GM19438 (cell line): Measurements from ENCODE around the gene THTPA.
A peak's percentile ranks its signal among the peaks of the same experiment; 100 is the strongest.

ENCODE experiments used
- ATAC-seq: cut with Tn5 transposase; IDR thresholded peaks from one replicate; pipeline ENCODE4 v1.9.1; 2021; ENCODE audit warnings: low read depth; ENCODE audit not compliant: unreplicated experiment

Gene THTPA

GRCh38 chr14:23555882-23556699 lies at the start of gene THTPA:
THTPA (plus strand) TSS chr14:23556271; CDS start chr14:23556758, 487 bp downstream.
- ATAC-seq, result peak; percentile 74

GRCh38 chr14:23512156-23512555 lies 43.9 kb upstream of the THTPA start:
- no peak for ATAC-seq

GRCh38 chr14:23513005-23513817 lies 42.9 kb upstream of the THTPA start:
- ATAC-seq, result no peak

GRCh38 chr14:23513818-23514643 lies 42.0 kb upstream of the THTPA start:
- ATAC-seq, result no peak

- no peak for ATAC-seq
Observed at GRCh38 chr14:23514644-23514957, 41.5 kb upstream of the THTPA start.

- no peak for ATAC-seq
Observed at GRCh38 chr14:23517650-23518326, 38.3 kb upstream of the THTPA start.

- no peak for ATAC-seq
Observed at GRCh38 chr14:23518709-23519108, 37.4 kb upstream of the THTPA start.

GRCh38 chr14:23520899-23521533 lies 35.1 kb upstream of the THTPA start:
- ATAC-seq, result no peak

GRCh38 chr14:23521785-23522640 lies 34.1 kb upstream of the THTPA start:
- ATAC-seq, result no peak

GRCh38 chr14:23522643-23523198 lies 33.4 kb upstream of the THTPA start:
- ATAC-seq, result no peak

- ATAC-seq, result no peak
Observed at GRCh38 chr14:23523229-23524016, 32.6 kb upstream of the THTPA start.

- ATAC-seq, result no peak
Observed at GRCh38 chr14:23524954-23525353, 31.1 kb upstream of the THTPA start.

- no peak for ATAC-seq
Observed at GRCh38 chr14:23525611-23526010, 30.5 kb upstream of the THTPA start.

- no peak for ATAC-seq
Observed at GRCh38 chr14:23528555-23528954, 27.5 kb upstream of the THTPA start.

GRCh38 chr14:23529016-23529415 lies 27.1 kb upstream of the THTPA start:
- ATAC-seq, result no peak

- no peak for ATAC-seq
Observed at GRCh38 chr14:23530375-23531055, 25.6 kb upstream of the THTPA start.

GRCh38 chr14:23531391-23531790 lies 24.7 kb upstream of the THTPA start:
- ATAC-seq, result no peak
